HL-60 (cell line): ENCODE results near the gene UQCRQ.

Experiments
- DNase-seq, 2 experiments: peaks; one replicate each; pipeline ENCODE4 v3.0.0-alpha.2; 2010 to 2020; ENCODE audit warnings: low read depth in 1 of 2, low spot score in 1 of 2
- H3K27ac ChIP-seq: fragments of 250-450 bp; sonication (Bioruptor Pico); replicated peaks from 2 replicates; pipeline ENCODE4 v1.5.1; 2020; ENCODE audit warnings: mild to moderate bottlenecking, moderate library complexity
- H3K27me3 ChIP-seq: fragments of 250-450 bp; sonication (Bioruptor Pico); 2 replicates; pipeline ENCODE4 v1.5.1; 2021; ENCODE audit warnings: mild to moderate bottlenecking, moderate library complexity; ENCODE audit not compliant: insufficient read depth, poor library complexity, severe bottlenecking
- H3K4me3 ChIP-seq: replicated peaks from 2 replicates; pipeline ENCODE4 v1.5.1; 2011; ENCODE audit warnings: mild to moderate bottlenecking, control low read depth, low read length; ENCODE audit not compliant: insufficient read depth
- CTCF ChIP-seq: IDR thresholded peaks from one replicate; pipeline ENCODE4 v1.5.1; 2011; ENCODE audit warnings: low read length, control low read depth, inconsistent platforms; ENCODE audit not compliant: insufficient read depth
- GABPA ChIP-seq: IDR thresholded peaks from 2 replicates; pipeline ENCODE4 v1.6.1; 2012; ENCODE audit warnings: low read depth
- POLR2AphosphoS5 ChIP-seq: IDR thresholded peaks from 2 replicates; pipeline ENCODE4 v1.6.1; 2012; ENCODE audit warnings: low read depth
- REST ChIP-seq: IDR thresholded peaks from 2 replicates; pipeline ENCODE4 v1.6.1; 2012; ENCODE audit warnings: low read depth; ENCODE audit not compliant: insufficient replicate concordance
- SPI1 ChIP-seq: IDR thresholded peaks from 2 replicates; pipeline ENCODE4 v1.6.1; 2012; ENCODE audit warnings: low read depth, mild to moderate bottlenecking, borderline replicate concordance

Gene UQCRQ

GRCh38 chr5:132870801-132871200 is 4.4 kb downstream of the UQCRQ start:
- TF ChIP-seq GABPA (no peak), SPI1 (no peak), CTCF (no peak), REST (no peak), POLR2AphosphoS5 (no peak)
- Histone ChIP-seq H3K27me3 (no peaks in the 10 kb centered on the region), H3K27ac (no peak overlapping the region), H3K4me3 (no peak overlapping the region)
- no peak for DNase-seq

- no peak for DNase-seq
- Histone ChIP-seq H3K27ac (no peak overlapping the region), H3K4me3 (no peak overlapping the region), H3K27me3 (no peaks in the 10 kb centered on the region)
- no peak for TF ChIP-seq GABPA
- no peak for TF ChIP-seq POLR2AphosphoS5
- no peak for TF ChIP-seq REST
- no peak for TF ChIP-seq SPI1
- no peak for TF ChIP-seq CTCF
Observed at GRCh38 chr5:132871459-132872284, 5.2 kb downstream of the UQCRQ start.

- H3K27ac ChIP-seq, result no peak overlapping the region
- H3K27me3 ChIP-seq, result no peaks in the 10 kb centered on the region
- TF ChIP-seq SPI1 (no peak), REST (no peak)
- H3K4me3 ChIP-seq, result no peak overlapping the region
- DNase-seq, result no peak
Observed at GRCh38 chr5:132872788-132873118, 6.3 kb downstream of the UQCRQ start.
